ENCODE results near the gene BAG3.

Gene BAG3

DNA sequence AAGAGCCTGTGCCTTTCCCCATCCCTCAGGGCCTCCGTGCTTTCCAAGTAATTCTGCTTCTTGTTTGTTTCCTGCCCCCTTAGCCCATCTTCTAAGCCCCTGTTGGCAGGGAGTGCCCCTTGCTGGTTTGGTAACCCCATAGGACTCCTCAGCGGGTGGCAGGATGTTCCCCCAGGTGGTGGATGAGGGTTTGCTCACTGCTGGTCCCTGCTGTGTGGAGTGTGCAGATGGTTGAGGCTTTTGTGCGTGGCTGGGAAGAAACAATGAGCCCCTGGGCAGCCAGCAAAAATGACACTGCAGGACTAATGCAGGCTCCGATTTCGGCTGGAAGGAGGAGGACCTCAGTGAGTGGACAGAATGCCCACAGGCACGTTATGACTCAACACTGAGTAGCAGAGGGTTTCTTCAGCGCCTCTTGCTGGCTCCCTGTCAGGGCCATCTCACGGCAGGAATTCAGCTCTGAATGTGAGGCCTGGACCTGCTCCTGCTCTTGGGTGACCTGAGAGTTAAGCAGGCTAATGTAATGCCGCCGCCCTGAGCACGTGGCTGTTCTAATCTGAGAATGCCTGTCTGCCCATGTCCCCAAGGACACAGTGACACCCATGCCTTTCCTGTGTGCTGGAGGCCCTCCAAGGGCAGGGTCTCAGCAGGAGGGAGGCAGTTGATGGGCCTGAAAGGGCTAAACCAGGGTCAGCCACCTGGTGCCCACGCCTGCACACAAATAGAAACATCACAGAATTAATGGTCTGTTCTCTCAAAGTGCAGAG is 16.6 kb downstream of the BAG3 start:
- peak; percentile 96 for DNase-seq (ENCODE audit: low read depth)

DNA sequence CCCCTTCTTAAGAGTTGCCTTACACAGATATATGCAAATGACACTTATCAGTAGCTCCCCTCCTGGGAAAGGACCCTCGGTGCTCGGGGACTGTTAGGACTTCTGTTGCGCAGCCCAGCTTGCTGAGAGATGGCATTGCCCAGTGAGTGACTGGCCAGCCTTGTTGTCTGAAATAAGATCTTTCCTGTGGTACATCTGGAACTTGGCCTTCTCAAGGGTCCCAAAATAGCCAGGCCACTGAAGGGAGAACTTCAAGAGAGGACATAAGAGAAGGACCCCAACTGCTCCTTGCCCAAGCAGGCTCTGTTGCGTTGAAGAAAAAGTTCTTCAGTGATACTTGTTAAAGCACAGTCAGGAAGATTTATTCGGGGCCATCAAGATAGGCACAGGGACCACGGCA is 17.3 kb downstream of the BAG3 start:
- DNase-seq (ENCODE audit: low read depth): no peak

DNA sequence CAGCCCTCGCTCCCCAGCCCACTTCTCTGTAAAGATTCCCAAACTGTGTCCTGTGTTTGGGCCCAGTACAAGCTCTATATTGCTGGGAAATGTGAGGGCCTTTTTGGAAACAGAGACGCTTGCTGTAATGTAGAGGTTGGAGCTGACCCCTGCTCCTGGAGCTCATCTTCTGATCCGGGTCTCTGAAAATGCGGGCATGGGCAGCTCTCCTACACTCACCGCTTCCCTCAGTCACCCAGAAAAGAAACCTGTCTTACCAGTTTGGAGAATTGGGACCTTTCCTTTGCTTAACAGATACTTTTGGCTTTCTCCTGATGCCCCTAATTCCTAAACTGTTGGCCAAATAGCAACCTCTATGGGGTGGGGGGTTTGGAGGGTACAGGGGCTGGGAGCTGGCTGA is 18.2 kb downstream of the BAG3 start:
- no peak for DNase-seq (ENCODE audit: low read depth)

DNA sequence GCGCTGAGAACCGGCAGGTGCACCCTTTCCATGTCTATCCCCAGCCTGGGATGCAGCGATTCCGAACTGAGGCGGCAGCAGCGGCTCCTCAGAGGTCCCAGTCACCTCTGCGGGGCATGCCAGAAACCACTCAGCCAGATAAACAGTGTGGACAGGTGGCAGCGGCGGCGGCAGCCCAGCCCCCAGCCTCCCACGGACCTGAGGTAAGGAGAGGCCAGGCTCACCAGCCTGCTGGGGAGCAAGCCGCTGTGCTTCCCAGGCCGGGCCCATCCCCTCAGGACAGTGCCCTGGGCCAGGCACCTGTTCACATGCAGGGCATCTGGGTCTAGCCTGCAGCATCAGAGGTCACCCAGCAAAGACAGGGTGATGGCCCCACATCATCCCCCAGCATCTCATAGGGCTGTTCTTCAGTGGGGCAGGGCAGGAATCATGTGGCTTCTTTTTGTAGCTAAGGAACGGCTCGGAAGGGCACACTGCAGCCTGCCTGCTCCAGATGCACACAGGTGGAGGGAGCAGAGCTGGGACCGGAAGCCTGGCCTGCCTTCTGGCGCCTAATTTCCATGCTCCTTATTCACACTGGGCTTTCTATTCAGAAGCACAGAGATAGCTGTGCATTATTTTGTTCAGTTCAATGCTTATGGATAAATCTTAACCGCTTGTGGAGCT is 18.9 kb downstream of the BAG3 start:
- DNase-seq (ENCODE audit: low read depth): no peak

DNA sequence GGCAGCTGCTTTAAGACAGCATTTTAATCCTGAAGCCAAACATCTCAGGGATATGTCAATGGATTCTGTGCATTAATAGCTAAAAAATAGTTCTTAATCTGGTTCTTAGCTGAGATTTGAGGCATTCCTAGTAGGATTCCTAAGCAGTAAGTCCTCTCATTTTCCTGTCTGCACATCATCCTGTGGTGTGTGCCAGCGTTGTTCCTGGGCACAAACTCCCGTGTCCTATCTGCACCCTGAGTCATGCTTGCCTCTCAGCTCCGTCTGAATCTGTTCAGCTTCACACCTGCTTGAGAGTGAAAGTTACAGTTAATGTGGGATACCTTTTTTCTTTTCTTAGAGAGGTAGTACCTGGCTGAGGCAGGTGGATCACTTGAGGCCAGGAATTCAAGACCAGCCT is 19.5 kb downstream of the BAG3 start:
- no peak for DNase-seq (ENCODE audit: low read depth)

DNA sequence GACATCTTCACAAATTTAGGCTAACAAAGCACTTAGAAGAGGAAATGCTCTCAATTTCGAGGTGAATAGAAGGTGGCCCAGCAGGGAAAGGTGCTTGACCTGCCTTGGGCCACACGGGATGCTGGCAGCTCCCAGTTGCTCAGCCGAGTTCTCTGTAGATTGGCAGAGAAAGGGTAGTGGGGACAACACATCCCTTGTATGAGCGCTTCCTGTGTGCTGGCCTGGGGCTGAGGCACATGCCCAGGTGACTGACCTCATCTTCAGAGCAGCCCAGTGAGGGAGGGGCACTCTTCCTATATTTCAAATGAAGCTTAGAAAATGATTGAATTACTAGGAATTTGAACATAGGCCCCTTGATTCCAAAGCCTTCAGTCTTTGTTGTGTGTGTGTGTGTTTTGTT is 20.2 kb downstream of the BAG3 start:
- no peak for DNase-seq (ENCODE audit: low read depth)

DNA sequence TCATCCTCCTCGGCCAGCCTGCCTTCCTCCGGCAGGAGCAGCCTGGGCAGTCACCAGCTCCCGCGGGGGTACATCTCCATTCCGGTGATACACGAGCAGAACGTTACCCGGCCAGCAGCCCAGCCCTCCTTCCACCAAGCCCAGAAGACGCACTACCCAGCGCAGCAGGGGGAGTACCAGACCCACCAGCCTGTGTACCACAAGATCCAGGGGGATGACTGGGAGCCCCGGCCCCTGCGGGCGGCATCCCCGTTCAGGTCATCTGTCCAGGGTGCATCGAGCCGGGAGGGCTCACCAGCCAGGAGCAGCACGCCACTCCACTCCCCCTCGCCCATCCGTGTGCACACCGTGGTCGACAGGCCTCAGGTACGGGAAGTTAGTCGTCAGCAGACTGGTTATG is 21.1 kb downstream of the BAG3 start:
- DNase-seq (ENCODE audit: low read depth): no peak

- no peak for DNase-seq (ENCODE audit: low read depth)
These were observed 22.1 kb downstream of the BAG3 start for GRCh38 chr10:119673271-119673670.

- DNase-seq (ENCODE audit: low read depth): no peak
These were observed 24.4 kb downstream of the BAG3 start for GRCh38 chr10:119675483-119676170.

DNA sequence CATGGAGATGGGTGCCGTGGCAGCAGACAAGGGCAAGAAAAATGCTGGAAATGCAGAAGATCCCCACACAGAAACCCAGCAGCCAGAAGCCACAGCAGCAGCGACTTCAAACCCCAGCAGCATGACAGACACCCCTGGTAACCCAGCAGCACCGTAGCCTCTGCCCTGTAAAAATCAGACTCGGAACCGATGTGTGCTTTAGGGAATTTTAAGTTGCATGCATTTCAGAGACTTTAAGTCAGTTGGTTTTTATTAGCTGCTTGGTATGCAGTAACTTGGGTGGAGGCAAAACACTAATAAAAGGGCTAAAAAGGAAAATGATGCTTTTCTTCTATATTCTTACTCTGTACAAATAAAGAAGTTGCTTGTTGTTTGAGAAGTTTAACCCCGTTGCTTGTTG is 25.9 kb downstream of the BAG3 start:
- DNase-seq (ENCODE audit: low read depth): no peak

DNA sequence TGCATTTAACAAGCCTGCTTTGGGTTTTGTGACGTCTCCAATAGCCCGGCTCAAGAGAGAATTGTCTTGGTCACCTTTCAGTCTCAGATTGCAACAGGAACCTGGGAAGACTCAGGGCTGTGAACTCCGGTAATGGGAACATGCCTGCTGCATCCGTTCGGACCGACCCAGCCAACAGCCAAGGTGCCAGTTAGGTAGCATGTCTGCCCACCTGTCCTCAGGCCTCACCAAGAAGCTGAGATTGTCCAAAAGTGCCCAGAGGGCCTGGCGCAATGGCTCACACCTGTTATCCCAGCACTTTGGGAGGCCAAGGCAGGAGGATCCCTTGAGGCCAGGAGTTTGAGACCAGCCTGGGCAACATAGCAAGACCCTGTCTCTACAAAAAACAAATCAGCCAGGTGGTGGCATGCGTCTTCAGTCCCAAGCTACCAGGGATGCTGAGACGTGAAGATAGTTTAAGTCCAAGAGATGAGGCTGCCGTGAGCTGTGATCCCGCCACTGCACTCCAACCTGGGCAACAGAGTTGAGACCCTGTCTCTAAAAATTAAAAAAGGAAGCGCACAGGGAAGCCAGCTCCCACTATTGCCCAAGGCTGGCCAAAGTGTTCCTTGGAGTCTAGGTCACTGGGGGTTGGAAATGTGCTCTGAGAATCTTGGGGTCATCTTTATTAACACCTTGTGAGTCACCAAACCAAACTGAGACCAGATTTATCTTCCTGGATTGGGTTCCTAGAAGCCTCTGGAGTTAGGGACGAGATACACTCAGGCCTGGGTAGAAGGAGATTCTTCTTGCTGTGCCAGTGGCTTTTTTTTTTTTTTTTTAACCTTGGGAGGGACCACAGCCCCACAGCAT is 26.9 kb downstream of the BAG3 start:
- DNase-seq (ENCODE audit: low read depth): no peak

GRCh38 chr10:119679480-119679829 is 28.3 kb downstream of the BAG3 start:
- DNase-seq (ENCODE audit: low read depth): no peak

- DNase-seq (ENCODE audit: low read depth): peak; percentile 54
These were observed 28.9 kb downstream of the BAG3 start for GRCh38 chr10:119680050-119680449.

DNA sequence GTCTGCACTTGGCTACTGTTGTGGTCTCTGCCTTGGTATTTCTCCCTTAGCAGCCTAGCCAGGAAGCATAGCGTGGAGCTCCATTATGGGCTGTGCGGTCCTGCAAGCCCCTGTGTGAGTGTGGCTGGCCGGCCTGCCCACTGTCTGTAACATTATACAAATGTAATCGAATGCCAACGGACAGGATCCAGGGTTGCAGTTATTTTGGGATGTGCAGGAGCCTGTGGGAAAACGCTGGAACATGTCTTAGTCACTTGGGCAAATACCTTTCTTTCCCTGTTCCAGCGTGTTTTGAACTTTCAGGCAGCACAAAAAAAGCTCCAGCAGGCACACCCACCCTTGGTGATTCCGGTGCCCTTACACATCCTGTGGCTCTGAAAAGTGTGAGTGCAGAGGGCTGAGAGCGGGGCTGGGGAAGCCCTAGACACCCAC is 29.5 kb downstream of the BAG3 start:
- DNase-seq (ENCODE audit: low read depth): no peak

DNA sequence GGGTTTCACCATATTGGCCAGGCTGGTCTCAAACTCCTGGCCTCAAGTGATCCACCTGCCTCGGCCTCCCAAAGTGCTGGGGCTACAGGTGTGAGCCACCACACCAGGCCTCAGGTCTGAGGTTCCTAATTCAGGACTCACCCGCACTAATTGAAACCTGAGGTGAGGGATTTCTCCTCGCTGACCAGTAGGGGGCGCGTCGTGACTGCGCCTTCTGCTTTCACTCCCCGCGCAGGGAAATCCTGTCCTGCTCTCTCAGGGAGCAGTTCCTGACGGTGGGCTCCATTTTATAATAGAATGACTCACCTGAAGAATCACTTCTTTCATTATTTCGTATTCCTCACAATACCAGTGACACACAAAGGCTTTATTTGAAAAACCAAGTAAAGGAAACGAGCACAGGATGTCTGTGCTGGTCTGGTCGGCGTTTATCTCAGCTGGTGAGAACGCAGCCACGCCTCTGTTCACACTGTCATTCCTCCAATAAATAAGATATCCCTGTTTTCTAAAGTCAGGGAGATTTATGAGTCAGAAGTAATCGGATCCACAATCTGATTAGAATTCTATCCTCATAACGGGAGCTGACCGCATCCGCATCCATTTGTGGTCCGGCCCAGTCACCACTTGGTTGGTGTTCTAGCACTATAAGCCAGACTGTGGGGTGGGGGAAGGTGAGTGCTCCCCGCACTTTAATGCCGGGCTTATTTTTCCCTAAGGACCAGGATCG is 35.4 kb downstream of the BAG3 start:
- DNase-seq (ENCODE audit: low read depth): peak; percentile 56

GRCh38 chr10:119687192-119688032 is 36.2 kb downstream of the BAG3 start:
- DNase-seq (ENCODE audit: low read depth): no peak

DNA sequence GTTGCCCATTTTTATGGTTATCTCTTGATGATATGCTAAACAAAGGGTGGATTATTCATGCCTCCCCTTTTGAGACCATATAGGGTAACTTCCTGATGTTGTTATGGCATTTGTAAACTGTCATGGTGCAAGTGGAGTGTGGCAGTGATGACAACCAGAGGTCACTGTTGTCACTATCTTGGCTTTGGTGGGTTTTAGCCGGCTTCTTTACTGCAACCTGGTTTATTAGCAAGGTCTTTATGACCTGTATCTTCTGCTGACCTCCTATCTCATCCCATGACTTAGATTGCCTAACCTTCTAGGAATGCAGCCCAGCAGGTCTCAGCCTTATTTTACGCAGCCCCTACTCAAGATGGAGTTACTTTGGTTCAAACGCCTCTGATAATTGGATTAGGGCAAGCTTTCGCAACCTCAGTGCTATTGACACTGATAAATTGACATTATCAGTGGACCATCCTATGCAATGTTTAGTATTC is 36.9 kb downstream of the BAG3 start:
- no peak for DNase-seq (ENCODE audit: low read depth)

GRCh38 chr10:119689016-119689580 is 37.9 kb downstream of the BAG3 start:
- no peak for DNase-seq (ENCODE audit: low read depth)

GRCh38 chr10:119691726-119692125 is 40.5 kb downstream of the BAG3 start:
- no peak for DNase-seq (ENCODE audit: low read depth)

DNA sequence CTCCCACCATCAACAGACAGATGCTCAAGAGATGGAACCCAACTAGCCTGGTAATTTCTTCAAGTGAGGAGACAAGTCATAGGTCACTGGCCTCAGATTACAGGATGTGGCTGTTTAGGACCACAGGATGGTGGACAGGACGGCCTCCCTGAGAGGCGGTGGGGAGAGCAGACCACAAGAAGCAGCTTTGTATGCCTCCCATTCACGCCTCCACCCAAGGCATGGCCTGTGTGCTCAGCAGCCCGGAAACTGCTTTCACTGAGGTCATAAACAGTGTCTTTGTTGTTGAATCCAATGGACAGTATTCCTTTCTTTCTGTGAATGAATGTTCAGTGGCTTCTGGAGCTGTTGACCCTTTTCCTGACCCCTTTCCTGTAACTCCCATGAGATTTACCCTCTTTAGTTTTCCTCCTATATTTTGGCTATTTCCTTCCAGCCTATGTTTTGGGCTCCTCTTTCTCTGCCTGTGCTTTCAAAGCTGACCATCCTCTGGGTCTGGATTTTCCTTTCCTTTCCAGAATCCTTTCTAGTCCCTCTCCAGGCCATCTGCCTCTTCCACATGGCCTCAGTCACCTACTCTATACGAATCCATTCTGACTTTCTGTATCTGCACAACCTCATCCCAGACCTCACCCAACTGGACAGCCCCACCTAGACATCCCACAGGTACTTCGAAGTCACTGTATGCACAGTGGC is 42.2 kb downstream of the BAG3 start:
- no peak for DNase-seq (ENCODE audit: low read depth)

Measured in GM04504 (cell line).